Measurements from ENCODE around the gene HUS1.
"Not testable (repeated sequence)": the region's sequence is repeated elsewhere in the genome, so short reads cannot be mapped to it uniquely, and the experiment has no call there.

Gene HUS1

GRCh38 chr7:47943676-47944474, 35.5 kb downstream of the HUS1 start:
- no peak for DNase-seq

DNA sequence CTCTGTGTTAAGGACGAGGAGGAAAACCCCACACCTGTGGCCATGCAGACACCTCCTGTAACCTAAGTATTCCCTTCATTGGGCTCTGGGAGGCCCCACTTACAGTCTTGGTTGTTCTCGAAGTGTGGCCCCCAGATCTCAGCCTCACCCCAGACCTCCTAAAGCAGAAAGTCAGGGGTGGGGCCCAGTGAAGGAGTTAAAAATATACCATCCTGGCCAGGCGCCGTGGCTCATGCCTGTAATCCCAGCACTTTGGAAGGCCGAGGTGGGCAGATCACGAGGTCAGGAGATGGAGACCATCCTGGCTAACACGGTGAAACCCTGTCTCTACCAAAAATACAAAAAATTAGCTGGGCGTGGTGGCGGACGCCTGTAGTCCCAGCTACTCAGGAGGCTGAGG, 36.8 kb downstream of the HUS1 start:
- not testable (repeated sequence) for DNase-seq

DNA sequence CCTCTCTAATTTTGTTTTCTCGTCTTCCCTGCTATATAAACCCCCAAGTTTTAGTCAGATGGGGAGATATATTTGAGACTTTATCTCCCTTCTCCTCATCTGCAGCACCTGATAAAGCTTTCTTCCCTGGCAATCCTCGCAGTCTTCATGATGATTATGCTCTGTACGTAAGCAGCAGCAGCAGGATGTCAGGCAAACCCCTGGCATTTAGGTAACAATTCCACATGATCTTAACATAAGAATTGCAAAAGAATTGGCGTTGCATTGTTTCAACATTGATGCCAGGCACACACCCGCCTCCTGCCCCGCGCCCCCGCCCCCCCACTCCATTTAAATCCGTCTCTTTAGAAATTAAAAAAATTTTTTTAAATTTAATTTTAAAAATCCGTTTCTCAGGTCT, 37.3 kb downstream of the HUS1 start:
- no peak for DNase-seq

DNA sequence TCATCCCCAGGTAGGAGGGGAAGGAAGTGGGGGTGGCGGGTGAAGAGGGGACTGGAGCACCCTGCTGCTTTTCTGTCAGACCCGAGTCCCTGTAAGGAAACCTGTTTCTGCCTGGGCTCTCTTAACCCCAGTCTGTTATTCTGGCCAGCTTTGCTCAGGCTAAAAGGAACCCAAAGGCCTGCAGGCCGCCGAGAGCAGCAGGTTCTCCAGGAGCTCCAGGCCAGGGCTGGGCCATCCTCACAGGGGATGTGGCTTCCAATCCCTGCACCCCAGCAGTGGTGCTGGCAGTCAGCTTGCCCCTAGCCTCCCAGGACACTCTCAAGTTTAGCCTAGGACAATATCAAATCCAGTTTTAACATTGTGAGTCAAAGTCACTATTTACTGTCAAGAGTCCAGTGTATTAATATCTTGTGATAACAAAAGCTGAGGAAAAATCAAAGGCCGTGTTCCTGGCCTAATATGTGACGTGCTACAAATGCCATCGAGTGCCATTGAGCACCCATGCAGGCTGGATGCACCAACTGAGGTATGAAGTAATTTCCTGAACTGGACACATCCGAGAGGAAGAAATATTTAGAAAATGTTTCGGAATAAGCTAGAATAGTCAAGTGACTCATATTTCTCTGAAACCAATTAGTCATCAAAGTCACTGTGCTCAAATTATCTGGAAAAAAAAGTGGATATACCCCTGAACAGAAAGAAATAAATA, 38.1 kb downstream of the HUS1 start:
- DNase-seq, result no peak

- no peak for DNase-seq
Measured at GRCh38 chr7:47940088-47941013, 39.1 kb downstream of the HUS1 start.

- no peak for DNase-seq
Measured at GRCh38 chr7:47939425-47940036, 39.9 kb downstream of the HUS1 start.

DNA sequence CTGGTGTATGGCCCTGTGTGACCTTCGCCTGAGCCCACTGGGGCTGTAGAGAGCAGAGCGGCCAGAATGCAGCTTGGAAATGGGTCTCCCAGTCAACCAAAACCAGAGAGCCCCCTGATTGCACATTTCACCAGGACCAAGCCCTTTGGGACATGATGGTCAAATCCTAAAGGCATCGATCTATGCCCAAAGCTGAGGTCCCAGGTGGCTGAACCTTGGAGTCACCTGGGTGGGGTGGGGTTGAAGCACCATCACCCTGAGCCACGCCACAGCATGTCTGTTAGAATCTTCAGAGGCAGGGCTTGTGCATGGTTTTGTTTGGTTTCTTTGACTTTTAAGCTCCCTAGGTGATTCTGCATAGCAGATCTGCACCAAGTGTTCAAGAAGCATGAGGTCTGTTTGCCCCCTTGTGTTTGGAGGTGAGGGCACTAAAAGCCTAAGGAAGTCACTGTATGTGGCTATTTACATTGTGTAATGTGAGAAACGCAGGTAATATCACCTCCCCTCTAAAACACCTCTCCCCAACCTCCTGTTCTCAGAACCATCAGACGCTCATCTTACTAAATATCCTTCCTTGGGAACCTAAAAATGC, 40.7 kb downstream of the HUS1 start:
- DNase-seq, result no peak

DNA sequence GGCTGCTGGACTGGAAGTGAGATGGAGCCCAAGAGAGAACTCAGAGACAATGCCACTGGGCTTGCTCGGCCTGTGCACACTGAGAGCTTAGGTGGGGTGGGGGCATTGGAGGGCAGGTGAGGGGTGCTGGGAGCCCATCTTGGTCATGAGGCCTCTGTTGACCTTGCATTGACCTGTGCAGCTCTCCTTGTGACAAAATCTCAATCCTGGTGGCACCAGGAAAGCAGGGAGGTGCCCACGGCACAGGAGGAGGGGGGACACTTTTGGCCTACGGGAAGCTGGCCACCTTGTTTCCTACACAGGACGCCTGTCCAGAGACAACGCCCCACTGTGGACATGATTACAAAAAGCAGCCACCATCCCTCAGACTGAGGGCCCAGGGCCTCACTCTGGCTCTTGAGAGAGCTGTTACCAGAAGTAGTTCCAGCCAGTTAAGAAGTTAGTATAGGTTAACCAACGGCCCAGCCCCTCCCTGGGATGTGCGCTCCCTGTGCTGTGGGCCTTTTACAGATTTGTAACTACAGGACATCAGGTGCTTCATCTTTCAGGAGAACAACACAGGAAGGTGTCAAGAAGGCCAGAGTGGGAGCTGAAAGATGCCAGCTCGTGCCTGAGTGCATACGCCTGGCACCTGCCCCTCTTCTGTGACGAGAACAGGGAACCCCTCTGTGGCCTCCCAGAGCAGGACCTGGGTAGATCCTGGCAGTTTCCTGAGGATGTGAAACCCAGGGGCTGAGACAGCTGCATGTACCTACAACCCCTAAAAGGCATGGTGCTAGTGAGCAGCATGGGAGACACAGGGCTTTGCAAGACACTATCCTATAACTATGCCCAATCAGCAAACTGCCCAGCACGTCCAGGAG, 41.5 kb downstream of the HUS1 start:
- DNase-seq, result no peak

DNA sequence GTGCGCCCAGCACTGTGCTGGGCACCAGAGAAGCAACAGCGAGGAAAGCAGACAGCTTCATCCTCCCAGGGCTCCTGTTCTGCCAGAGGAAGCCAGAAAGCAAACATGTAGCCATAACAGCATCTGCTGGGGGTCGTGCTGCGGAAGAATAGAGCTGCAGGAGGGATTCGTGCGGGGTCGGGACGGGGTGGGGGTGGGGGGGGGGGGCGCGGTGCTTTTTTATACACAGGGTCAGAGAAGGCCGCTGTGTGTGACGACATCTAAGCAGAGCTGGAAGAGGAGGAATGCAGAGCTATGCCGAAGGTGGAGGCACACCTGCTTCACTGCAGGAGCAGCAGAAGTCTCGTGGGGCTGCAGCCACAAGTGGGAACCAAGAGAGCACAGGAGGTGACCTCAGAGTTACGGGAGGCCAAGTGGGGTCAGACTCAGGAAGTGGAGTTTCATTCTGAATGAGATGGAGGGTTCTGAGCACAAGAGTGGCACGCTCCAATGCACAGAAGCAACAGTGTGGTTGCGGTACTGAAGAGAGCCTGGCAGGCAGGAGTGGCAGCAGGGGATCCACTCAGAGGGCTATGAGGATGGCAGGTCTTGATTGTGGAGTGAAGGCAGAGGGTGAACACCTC, 42.2 kb downstream of the HUS1 start:
- no peak for DNase-seq

GRCh38 chr7:47936323-47936722, 43.1 kb downstream of the HUS1 start:
- DNase-seq, result no peak

DNA sequence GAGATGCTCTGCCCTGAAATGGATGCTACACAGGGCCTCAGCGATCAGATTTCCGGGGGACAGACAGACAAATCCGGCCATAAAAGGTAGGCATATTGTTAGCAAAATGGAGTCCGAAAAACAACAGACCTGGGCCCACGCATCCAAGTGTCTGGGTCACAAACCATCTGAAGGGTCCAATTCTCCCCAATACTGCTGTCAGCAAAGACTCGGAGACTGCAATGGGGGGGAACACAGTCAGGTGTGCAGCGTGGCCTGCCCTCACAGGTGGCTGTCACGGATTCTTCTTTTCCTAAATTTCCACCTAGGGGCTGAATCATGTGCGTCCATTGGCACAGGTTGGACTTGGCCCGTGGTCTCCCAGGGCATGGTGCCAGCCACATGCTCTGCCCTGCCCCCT, 44.1 kb downstream of the HUS1 start:
- no peak for DNase-seq

DNA sequence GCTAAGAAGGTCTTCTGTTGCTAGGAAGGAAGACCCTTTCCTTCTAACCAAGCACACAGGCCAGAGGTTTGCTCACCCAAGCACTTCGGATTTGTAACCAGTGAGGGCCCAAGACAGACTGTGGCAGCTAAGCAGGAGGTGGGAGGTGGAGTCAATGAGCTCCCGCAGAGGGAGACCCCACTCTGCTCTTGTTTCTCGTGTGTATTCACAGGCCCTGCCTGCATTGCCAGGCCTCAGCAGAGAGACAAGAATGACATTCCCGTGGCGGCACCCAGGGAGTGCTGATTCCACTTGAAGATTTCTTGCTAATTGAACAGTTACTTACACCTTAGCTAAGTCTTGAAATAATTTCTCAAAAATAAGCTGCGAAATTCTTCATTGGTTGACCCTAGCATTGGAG, 44.6 kb downstream of the HUS1 start:
- DNase-seq, result no peak

- DNase-seq, result no peak
Measured at GRCh38 chr7:47933215-47933614, 46.2 kb downstream of the HUS1 start.

GRCh38 chr7:47932466-47933037, 46.9 kb downstream of the HUS1 start:
- no peak for DNase-seq

DNA sequence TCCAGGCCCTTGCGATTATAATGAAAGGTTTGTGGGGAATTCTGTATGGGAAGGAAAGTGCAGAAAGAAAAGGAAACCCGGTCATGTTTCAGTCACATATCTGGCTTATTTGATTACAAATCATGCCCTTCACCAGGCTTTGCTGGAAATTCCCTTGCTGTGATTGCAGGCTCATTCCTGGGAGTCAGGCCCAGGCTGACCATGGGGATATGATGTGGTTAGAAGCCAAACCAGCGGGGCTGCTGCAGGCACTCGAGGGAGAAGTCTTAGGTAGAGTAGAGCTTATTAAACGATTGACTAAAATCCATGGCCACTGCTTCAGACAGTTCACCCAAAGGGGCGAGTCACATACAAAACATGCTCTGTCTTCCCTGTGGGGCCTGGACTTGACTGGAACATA, 47.4 kb downstream of the HUS1 start:
- no peak for DNase-seq

- no peak for DNase-seq
Measured at GRCh38 chr7:47931005-47932004, 48.1 kb downstream of the HUS1 start.

- no peak for DNase-seq
Measured at GRCh38 chr7:47924266-47924665, 55.1 kb downstream of the HUS1 start.

- not testable (repeated sequence) for DNase-seq
Measured at GRCh38 chr7:47923081-47923875, 56.1 kb downstream of the HUS1 start.
